Psoas muscle (tissue), 8 donors: Measurements from ENCODE around the gene PLXNA4. TPM values are rescaled to one million over a fixed set of nuclear protein-coding genes. Genes with fewer than 3 reads are reported as not detected.

Experiments
- ATAC-seq, 4 donors: fragments of 200-7000 bp; cut with Tn5 transposase; one replicate each; pipeline ENCODE4 v1.9.1; 2020; ENCODE audit warnings: moderate library complexity in 3 of 4, mild to moderate bottlenecking in 2 of 4
- DNase-seq, 2 donors: peaks; one replicate each; pipeline ENCODE4 v3.0.0-alpha.2; 2020
- H3K27ac ChIP-seq: fragments of 200-600 bp; one replicate; pipeline ENCODE4 v1.8.0; 2022
- H3K27me3 ChIP-seq, 3 donors: fragments of 200-600 bp in 1 of 3; one replicate each; pipeline versions ENCODE4 v1.6.1 to v1.8.0; 2013 to 2022; ENCODE audit warnings: low read length in 2 of 3, mild to moderate bottlenecking in 2 of 3, moderate library complexity in 1 of 3; ENCODE audit not compliant: insufficient read depth in 3 of 3
- H3K36me3 ChIP-seq, 2 donors: fragments of 200-600 bp in 1 of 2; one replicate each; pipeline versions ENCODE4 v1.6.1 to v1.8.0; 2013 to 2022; ENCODE audit warnings: low read depth in 1 of 2, mild to moderate bottlenecking in 1 of 2, moderate library complexity in 1 of 2; ENCODE audit not compliant: insufficient read depth in 1 of 2
- H3K4me1 ChIP-seq: fragments of 200-600 bp; one replicate; pipeline ENCODE4 v1.8.0; 2022
- H3K4me3 ChIP-seq: fragments of 200-600 bp; one replicate; pipeline ENCODE4 v1.8.0; 2022; ENCODE audit warnings: mild to moderate bottlenecking
- H3K9me3 ChIP-seq: fragments of 200-600 bp; one replicate; pipeline ENCODE4 v1.8.0; 2022
- WGBS, 3 donors: extraction: QIAGEN DNeasy Blood & Tissue Kit; methylation state at CpG; one replicate each; pipeline versions ENCODE4 v1.1.6 to v1.1.7; 2013; 5-methylcytosine and 5-hydroxymethylcytosine counted together
- intact Hi-C, 2 donors: fragments of 100-400 bp; cut with DNase I; formaldehyde crosslinking; loops; one replicate each; pipeline versions ENCODE4 v1.11.0 to v1.14.2; 2022
- polyA plus RNA-seq, 3 donors: library from polyadenylated mRNA; stranded (reverse); fragments of 200-250 nt; gene quantifications; one replicate each; pipeline ENCODE4 v1.2.3, GENCODE V29; 2013
- total RNA-seq, 4 donors: library from RNA; stranded (reverse); fragmentation: NEBNext Ultra II Directional in 2 of 4; extraction: Animal tissue kit (Norgen Biotek cat#: 25700) in 2 of 4; gene quantifications; one replicate each; pipeline versions ENCODE4 v1.2.1 to v1.2.4, GENCODE V29; 2021 to 2023
- TF ChIP-seq, protein P1 (sequence below): fragments of 200-600 bp; IDR thresholded peaks from one replicate; pipeline ENCODE4 v1.8.0; 2022; ENCODE audit warnings: antibody characterized with exemption
- donor health status: healthy with polysubstance abuse.
- donor health status: DM: no; HTN: no; CAD: no; lungs with moderate emphysema.
- donor health status: Bipolar disorder and iron deficiency.
- donor health status: healthy.
- donor health status: DM: yes; HTN: yes; CAD: no.
- donor health status: DM: no; HTN: no; CAD: no.
- donor health status: DM: no; HTN: no; CAD: no.
- donor health status: DM: yes; HTN: yes; CAD: no.

The PLXNA4 gene
- total and polyA plus RNA-seq, 7 donors, result 0.15 to 2.5 (median 0.88) TPM

DNA sequence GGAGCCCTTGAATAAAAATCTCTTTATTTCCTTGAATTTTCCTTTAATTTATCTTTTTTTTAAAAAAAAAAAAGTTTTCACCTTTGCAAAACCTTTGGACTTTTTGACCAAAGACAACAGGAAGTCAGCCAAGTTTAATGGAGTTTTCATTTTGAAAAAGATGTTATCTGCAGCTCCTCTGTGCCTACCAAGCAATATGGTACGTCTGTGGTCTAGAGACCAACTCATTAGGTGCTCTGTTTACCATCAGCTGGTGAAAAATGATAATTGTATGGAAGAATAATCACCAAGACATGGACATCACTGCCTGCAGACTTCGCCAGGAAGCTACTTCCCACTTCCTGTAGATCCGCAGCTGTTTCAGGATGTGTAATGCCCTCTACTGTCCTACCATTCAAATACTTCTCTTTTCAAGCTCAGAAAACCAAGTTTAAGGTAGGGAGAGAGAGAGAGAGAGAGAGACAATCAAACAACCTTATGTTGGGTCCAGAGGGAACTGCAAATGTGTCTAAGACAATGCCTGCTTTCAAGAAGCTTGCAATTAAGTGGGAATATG lies 18.7 kb downstream of the PLXNA4 start:
- DNase-seq, result no peak
- Histone ChIP-seq H3K9me3 (no peaks in the 10 kb centered on the region), H3K4me1 (no peaks in the 10 kb centered on the region), H3K36me3 (no peaks in the 10 kb centered on the region), H3K27me3 (no peaks in the 10 kb centered on the region), H3K27ac (no peak overlapping the region), H3K4me3 (no peak overlapping the region)
- no peak for ATAC-seq
- TF ChIP-seq, protein P1, sequence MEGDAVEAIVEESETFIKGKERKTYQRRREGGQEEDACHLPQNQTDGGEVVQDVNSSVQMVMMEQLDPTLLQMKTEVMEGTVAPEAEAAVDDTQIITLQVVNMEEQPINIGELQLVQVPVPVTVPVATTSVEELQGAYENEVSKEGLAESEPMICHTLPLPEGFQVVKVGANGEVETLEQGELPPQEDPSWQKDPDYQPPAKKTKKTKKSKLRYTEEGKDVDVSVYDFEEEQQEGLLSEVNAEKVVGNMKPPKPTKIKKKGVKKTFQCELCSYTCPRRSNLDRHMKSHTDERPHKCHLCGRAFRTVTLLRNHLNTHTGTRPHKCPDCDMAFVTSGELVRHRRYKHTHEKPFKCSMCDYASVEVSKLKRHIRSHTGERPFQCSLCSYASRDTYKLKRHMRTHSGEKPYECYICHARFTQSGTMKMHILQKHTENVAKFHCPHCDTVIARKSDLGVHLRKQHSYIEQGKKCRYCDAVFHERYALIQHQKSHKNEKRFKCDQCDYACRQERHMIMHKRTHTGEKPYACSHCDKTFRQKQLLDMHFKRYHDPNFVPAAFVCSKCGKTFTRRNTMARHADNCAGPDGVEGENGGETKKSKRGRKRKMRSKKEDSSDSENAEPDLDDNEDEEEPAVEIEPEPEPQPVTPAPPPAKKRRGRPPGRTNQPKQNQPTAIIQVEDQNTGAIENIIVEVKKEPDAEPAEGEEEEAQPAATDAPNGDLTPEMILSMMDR, result no peak
- 59 to 67% (median 61%) methylated on average over 3 of the region's 3 CpGs for WGBS, 3 donors
- intact Hi-C loops, result no loop called here

DNA sequence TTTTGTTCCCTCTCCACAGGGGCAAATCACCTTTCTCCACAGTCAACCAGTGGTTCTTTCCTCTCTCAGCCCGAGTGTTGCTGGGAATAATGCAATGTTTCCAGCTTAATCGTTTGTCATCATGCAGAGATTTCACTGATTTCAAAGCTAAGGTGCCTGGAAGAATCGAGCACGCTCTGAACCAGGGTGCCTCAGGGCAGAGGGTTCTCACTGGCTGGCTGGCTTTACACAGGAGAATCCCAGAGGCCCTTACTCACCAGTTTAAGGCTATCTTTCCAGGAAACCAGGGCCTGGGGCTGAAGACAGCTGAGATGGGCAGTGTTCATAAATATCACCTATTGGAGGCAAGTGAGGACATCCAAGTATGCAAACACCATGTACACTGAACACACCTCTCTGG lies 21.8 kb downstream of the PLXNA4 start:
- WGBS, 3 donors, result 80 to 83% (median 82%) methylated on average over 4 of the region's 4 CpGs
- Histone ChIP-seq H3K27me3 (peaks cover 0 to 2% (median 0%) of the 10 kb centered on the region in 3 donors), H3K36me3 (no peaks in the 10 kb centered on the region), H3K4me3 (no peak overlapping the region), H3K27ac (no peak overlapping the region), H3K9me3 (peaks cover 7% of the 10 kb centered on the region), H3K4me1 (no peaks in the 10 kb centered on the region)
- no peak for DNase-seq
- intact Hi-C loops, result no loop called here
- ATAC-seq, result no peak
- TF ChIP-seq, protein P1, result no peak

DNA sequence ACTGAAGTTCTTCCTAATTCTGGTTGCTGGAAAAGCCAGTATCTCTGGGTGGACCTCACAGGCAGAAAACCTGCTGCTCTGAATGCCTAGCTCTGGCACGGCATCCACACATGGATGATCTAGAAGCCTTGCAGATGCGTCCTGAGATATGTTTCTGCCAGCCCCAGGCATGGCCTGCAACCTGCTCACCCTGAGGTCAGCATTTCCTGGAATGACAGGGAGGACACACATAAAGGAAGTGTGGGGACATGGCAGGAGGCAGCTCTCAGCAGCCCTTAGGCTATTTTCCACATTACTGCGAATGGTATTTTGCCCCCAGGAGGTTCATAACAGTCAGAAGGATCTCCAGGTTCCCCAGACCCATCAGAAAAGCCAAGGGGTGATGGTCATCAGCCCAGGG lies 23.2 kb downstream of the PLXNA4 start:
- Histone ChIP-seq H3K27ac (no peak overlapping the region), H3K36me3 (no peaks in the 10 kb centered on the region), H3K4me3 (no peak overlapping the region), H3K27me3 (peaks cover 0 to 2% (median 0%) of the 10 kb centered on the region in 3 donors), H3K9me3 (peaks cover 7% of the 10 kb centered on the region), H3K4me1 (no peaks in the 10 kb centered on the region)
- intact Hi-C loops, result loop anchor here in 1 of 2 donors (2.0 kb wide), 1 partner anchor 68 kb away; no protein-coding TSS in a partner anchor
- TF ChIP-seq, protein P1, result no peak
- no peak for DNase-seq
- WGBS, 3 donors, result 72 to 81% (median 81%) methylated on average over 3 of the region's 3 CpGs
- no peak for ATAC-seq

DNA sequence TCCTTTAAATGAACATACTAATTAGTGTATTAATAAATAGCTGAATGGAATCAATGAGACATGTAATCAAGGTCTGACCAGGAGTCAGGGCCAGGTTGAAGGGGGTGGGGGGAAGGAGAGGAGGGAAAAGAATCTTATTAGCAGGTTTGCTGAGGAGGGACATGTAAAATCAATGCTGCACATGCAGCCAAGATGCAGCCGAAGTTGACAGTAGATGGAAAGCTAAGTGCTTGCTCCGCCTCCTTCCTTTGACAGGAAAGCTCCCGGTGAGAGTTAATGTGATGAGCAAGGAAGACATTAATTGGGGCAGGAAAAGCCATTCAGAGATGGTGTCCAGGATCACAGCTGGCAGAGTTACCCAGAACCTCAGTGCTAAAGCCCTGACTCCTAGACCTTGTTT lies 24.4 kb downstream of the PLXNA4 start:
- H3K4me3 ChIP-seq, result no peak overlapping the region
- intact Hi-C loops, result loop anchor here in 1 of 2 donors (2.0 kb wide), 1 partner anchor 67 kb away; no protein-coding TSS in a partner anchor
- peaks cover 7% of the 10 kb centered on the region for H3K9me3 ChIP-seq
- H3K36me3 ChIP-seq, result no peaks in the 10 kb centered on the region
- no peaks in the 10 kb centered on the region for H3K4me1 ChIP-seq
- ATAC-seq, result no peak
- WGBS, 3 donors, result 33 to 42% (median 34%) methylated on average over 3 of the region's 3 CpGs
- H3K27me3 ChIP-seq, result peaks cover 0 to 2% (median 0%) of the 10 kb centered on the region in 3 donors
- TF ChIP-seq, protein P1, result no peak
- no peak overlapping the region for H3K27ac ChIP-seq
- no peak for DNase-seq

DNA sequence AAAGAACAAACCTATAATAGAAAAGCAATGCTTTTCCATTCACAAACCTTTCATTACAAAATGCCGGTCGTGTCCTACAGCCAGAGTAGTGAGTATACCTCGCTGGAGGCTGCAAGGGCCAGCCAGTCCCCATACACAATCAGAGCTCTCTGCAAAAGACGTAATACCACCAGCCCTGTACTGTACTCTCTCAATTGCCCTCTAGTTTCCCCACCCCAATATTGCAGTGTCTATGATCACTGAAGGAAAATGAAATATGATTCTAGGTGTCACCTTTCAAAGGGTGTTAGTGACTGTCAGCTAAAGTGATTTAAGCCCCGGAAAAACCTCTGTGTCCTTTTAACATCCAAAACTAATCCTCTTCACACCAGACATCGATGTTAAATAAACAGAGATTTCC lies 24.8 kb downstream of the PLXNA4 start:
- H3K27ac ChIP-seq, result no peak overlapping the region
- no peaks in the 10 kb centered on the region for H3K36me3 ChIP-seq
- H3K9me3 ChIP-seq, result peaks cover 7% of the 10 kb centered on the region
- DNase-seq, result no peak
- intact Hi-C loops, result no loop called here
- H3K4me3 ChIP-seq, result no peak overlapping the region
- H3K27me3 ChIP-seq, result peaks cover 0 to 2% (median 0%) of the 10 kb centered on the region in 3 donors
- TF ChIP-seq, protein P1, result no peak
- 56 to 68% (median 58%) methylated on average over 6 of the region's 6 CpGs for WGBS, 3 donors
- H3K4me1 ChIP-seq, result no peaks in the 10 kb centered on the region
- no peak for ATAC-seq
